ENCODE data around the gene NEURL2. TPM values are rescaled to one million over a fixed set of nuclear protein-coding genes. Genes with fewer than 3 reads are reported as not detected.

The NEURL2 gene
- total RNA-seq, 1 donor from 2014 or later = 0.24 TPM

GRCh38 chr20:45893831-45894230 lies 2.8 kb upstream of the NEURL2 start:
- no peak for DNase-seq (ENCODE audit: low spot score)
- Histone ChIP-seq H3K9ac (no peak overlapping the region), H3K27me3 (peaks cover 9% of the 10 kb centered on the region), H3K4me3 (no peak overlapping the region), H3K4me2 (no peak overlapping the region), H4K20me1 (ENCODE audit: low read depth) (no peaks in the 10 kb centered on the region), H3K9me3 (ENCODE audit: low read depth) (no peaks in the 10 kb centered on the region), H2AFZ (replicated peaks) (no peak overlapping the region), H3K36me3 (no peaks in the 10 kb centered on the region), H3K27ac (no peak overlapping the region), H3K4me1 (peaks cover 10% of the 10 kb centered on the region), H3K79me2 (ENCODE audit: low read depth) (no peaks in the 10 kb centered on the region), H3F3A (ENCODE audit: low read depth) (peaks cover 4% of the 10 kb centered on the region)
- peaks cover 32% of the 10 kb centered on the region for H3K4me1 Mint-ChIP-seq
- H3K9me3 Mint-ChIP-seq = no peaks in the 10 kb centered on the region
- peak overlapping the region; percentile 64 for H3K4me3 Mint-ChIP-seq
- peak overlapping the region; percentile 83 for H3K27ac Mint-ChIP-seq
- H3K27me3 Mint-ChIP-seq (ENCODE audit: insufficient read depth, low read depth) = peaks cover 10% of the 10 kb centered on the region
- TF ChIP-seq EZH2phosphoT487 (IDR thresholded peaks at IDR 0.05) (no peak), EZH2 (IDR thresholded peaks at IDR 0.05) (no peak), CTCF (IDR thresholded peaks at IDR 0.05) (no peak)
- H3K36me3 Mint-ChIP-seq = peaks cover 9% of the 10 kb centered on the region

- Histone ChIP-seq H4K20me1 (ENCODE audit: low read depth) (no peaks in the 10 kb centered on the region), H3K79me2 (ENCODE audit: low read depth) (no peaks in the 10 kb centered on the region), H3F3A (ENCODE audit: low read depth) (peaks cover 4% of the 10 kb centered on the region), H3K4me1 (peaks cover 10% of the 10 kb centered on the region), H3K36me3 (no peaks in the 10 kb centered on the region), H3K4me2 (no peak overlapping the region), H3K9ac (no peak overlapping the region), H3K9me3 (ENCODE audit: low read depth) (no peaks in the 10 kb centered on the region), H3K27ac (no peak overlapping the region), H2AFZ (replicated peaks) (no peak overlapping the region), H3K4me3 (no peak overlapping the region), H3K27me3 (peaks cover 9% of the 10 kb centered on the region)
- DNase-seq (ENCODE audit: low spot score) = no peak
- H3K4me3 Mint-ChIP-seq = peak overlapping the region; percentile 94
- H3K9me3 Mint-ChIP-seq = no peaks in the 10 kb centered on the region
- TF ChIP-seq CTCF (IDR thresholded peaks at IDR 0.05) (no peak), EZH2 (IDR thresholded peaks at IDR 0.05) (no peak), EZH2phosphoT487 (IDR thresholded peaks at IDR 0.05) (no peak)
- H3K27me3 Mint-ChIP-seq (ENCODE audit: insufficient read depth, low read depth) = peaks cover 10% of the 10 kb centered on the region
- H3K4me1 Mint-ChIP-seq = peaks cover 32% of the 10 kb centered on the region
- H3K36me3 Mint-ChIP-seq = peaks cover 6% of the 10 kb centered on the region
- H3K27ac Mint-ChIP-seq = peak overlapping the region; percentile 29
These were observed 2.0 kb upstream of the NEURL2 start for GRCh38 chr20:45892828-45893500.

GRCh38 chr20:45892049-45892825 lies 1.2 kb upstream of the NEURL2 start:
- no peaks in the 10 kb centered on the region for H3K9me3 Mint-ChIP-seq
- H3K4me2 ChIP-seq = peak overlapping the region; percentile 91
- TF ChIP-seq CTCF (IDR thresholded peaks at IDR 0.05) (no peak), EZH2 (IDR thresholded peaks at IDR 0.05) (no peak), EZH2phosphoT487 (IDR thresholded peaks at IDR 0.05) (no peak)
- peaks cover 32% of the 10 kb centered on the region for H3K4me1 Mint-ChIP-seq
- H2AFZ ChIP-seq (replicated peaks) = no peak overlapping the region
- peaks cover 9% of the 10 kb centered on the region for H3K27me3 Mint-ChIP-seq (ENCODE audit: insufficient read depth, low read depth)
- H3K4me1 ChIP-seq = peaks cover 10% of the 10 kb centered on the region
- DNase-seq (ENCODE audit: low spot score) = peak; percentile 24
- peak overlapping the region; percentile 88 for H3K4me3 ChIP-seq
- H4K20me1 ChIP-seq (ENCODE audit: low read depth) = no peaks in the 10 kb centered on the region
- no peak overlapping the region for H3K9ac ChIP-seq
- H3F3A ChIP-seq (ENCODE audit: low read depth) = peaks cover 4% of the 10 kb centered on the region
- H3K36me3 ChIP-seq = no peaks in the 10 kb centered on the region
- H3K79me2 ChIP-seq (ENCODE audit: low read depth) = no peaks in the 10 kb centered on the region
- no peaks in the 10 kb centered on the region for H3K9me3 ChIP-seq (ENCODE audit: low read depth)
- H3K27ac ChIP-seq = no peak overlapping the region
- peak overlapping the region; percentile 94 for H3K4me3 Mint-ChIP-seq
- no peak overlapping the region for H3K27ac Mint-ChIP-seq
- H3K27me3 ChIP-seq = peaks cover 9% of the 10 kb centered on the region
- H3K36me3 Mint-ChIP-seq = peaks cover 6% of the 10 kb centered on the region
